KOPT-K1 (cell line): ENCODE data around the gene GFPT1.

Source experiments
- H3K27ac ChIP-seq: fragments of 200-600 bp; sonication (generic); 2 replicates; pipeline ENCODE4 v1.5.1; 2016; ENCODE audit warnings: antibody characterized with exemption, mild to moderate bottlenecking, low read depth, low read length; ENCODE audit not compliant: poor library complexity, severe bottlenecking
- H3K36me3 ChIP-seq: fragments of 200-600 bp; sonication (generic); 2 replicates; pipeline ENCODE4 v1.5.1; 2017; ENCODE audit warnings: antibody characterized with exemption, mild to moderate bottlenecking, low read length, moderate library complexity; ENCODE audit not compliant: insufficient read depth
- H3K9me3 ChIP-seq: fragments of 200-600 bp; sonication (generic); 2 replicates; pipeline ENCODE4 v1.5.1; 2017; ENCODE audit warnings: antibody characterized with exemption, low read length, mild to moderate bottlenecking; ENCODE audit not compliant: insufficient read depth, poor library complexity, severe bottlenecking

The GFPT1 gene

GRCh38 chr2:69271831-69272257 lies 115.2 kb downstream of the GFPT1 start:
- H3K36me3 ChIP-seq: no peaks in the 10 kb centered on the region
- H3K27ac ChIP-seq: no peak overlapping the region
- H3K9me3 ChIP-seq: no peaks in the 10 kb centered on the region
